HG03196 (cell line): ENCODE measurements around the gene ANLN.

Source experiments
- ATAC-seq: cut with Tn5 transposase; IDR thresholded peaks from one replicate; pipeline ENCODE4 v1.9.1; 2021; ENCODE audit not compliant: unreplicated experiment

The ANLN gene

GRCh38 chr7:36409180-36409579, 19.5 kb downstream of the ANLN start:
- no peak for ATAC-seq

- no peak for ATAC-seq
Measured at GRCh38 chr7:36415144-36415543, 25.5 kb downstream of the ANLN start.

DNA sequence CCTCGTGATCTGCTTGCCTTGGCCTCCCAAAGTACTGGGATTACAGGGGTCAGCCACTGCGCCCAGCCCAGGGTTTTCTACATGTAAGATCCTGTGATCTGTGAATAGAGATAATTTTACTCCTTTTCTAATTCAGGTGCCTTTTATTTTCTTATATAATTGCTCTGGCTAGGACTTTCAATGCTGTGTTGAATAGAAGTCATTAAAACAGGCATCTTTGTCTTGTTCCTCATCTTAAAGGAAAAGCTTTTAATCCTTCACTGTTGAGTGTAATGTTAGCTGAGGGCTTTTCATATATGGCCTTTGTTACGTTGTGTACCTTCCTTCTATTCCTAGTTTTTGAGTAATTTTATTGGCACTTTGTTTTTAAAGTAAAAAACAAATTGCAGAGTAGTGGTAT, 26.6 kb downstream of the ANLN start:
- ATAC-seq, result no peak

- no peak for ATAC-seq
Measured at GRCh38 chr7:36420307-36420706, 30.6 kb downstream of the ANLN start.

DNA sequence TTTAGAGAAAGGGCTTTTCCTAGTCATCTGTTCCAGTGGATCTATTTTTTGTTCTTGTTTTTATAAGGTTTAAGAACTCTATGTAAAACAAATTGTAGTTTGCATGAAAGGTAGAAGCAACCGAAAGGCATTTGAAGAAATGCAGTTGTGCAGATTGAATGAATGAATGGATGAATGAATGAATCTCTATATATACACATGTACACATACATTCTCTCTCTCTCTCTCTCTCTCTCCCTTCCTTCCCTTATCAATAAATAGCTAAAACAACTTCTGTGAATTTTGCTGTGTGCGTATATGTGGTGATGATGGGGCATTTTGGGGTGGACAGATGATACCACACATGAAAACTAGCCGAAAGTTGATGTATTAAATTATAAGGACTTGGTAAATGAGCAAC, 32.4 kb downstream of the ANLN start:
- ATAC-seq, result no peak

DNA sequence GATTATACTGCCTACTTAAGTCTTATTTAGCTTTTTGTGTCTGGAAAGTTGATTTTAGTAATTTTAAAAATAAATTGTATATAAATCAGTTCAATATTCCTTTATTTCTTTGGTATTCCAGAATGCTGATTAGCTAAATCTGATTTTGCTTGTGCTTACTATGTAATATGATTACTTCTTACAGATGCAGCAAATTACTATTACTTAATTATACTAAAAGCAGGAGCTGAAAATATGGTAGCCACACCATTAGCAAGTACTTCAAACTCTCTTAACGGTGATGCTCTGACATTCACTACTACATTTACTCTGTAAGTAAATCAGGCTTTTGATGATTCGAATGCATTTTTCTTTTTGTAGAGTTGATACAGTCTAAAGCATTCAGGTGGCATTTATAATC, 34.0 kb downstream of the ANLN start:
- no peak for ATAC-seq

GRCh38 chr7:36430186-36430585, 40.5 kb downstream of the ANLN start:
- ATAC-seq, result no peak

DNA sequence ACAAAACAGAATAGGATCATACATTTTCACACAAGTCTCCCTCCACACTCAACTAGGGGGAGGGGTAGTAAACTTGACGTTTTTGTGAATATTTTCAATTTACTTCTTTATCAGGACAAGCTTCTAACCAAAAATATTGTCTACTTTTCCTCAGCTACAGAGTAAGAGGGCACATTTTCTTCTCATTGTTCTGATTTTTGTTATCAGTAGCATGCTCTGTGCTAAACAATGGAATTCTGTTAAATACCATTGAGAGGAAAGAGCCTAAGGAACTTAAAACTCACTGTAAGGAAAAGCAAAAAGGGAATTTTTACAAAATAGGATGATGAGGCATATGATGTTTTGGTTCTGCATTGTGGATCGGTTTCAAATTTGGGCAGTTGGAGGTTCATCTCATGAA, 41.2 kb downstream of the ANLN start:
- no peak for ATAC-seq

DNA sequence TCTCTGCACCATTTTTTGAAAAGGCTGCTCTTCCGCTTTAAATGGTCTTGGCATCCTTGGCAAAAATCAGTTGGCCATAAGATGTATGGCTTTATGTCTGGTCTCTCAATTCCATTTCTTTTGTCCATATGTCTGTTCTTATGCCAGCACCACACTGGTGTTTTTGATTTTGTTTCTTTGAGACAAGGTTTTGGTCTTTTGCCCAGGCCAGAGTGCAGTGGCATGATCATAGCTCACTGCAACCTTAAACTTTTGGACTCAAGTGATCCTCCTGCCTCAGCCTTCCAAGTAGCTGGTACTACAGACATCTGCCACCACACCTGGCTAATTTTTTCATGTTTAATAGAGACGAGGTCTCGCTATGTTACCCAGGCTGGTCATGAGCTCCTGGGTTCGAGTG, 48.5 kb downstream of the ANLN start:
- no peak for ATAC-seq

- ATAC-seq, result no peak
Measured at GRCh38 chr7:36439624-36440023, 50.0 kb downstream of the ANLN start.

GRCh38 chr7:36440880-36441279, 51.2 kb downstream of the ANLN start:
- no peak for ATAC-seq

DNA sequence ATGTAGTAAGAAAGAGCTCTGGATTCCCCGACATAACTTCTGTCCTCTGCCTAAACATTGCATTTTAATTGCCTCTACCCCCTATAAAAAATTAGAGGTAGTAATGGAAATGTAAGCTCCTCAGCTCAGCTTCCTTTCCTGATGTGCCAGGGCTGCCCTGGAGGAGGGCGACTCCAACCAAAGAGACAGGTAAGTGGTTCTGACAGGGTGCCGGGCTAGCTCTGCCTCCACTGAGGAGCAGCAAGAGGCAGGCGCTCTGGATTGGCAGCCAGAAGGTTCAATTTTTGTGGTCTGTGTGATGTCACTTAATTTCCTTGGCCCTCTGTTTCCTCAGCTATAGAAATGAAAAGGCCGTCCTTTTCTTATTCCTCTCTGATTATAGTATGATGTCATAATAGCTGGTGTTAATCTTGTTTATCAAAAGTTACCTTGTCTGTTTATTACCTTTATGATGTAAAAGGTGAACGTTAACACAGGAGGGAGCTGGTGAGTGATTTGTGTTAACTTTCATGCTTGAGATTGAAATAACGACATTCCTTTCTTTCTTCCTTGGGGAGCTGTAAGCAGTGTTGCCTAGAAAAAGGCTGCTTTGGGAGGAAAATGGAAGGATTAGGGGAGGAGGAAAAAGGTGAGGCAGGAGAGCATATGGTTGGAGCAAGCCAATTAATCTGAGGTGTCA, 51.8 kb downstream of the ANLN start:
- no peak for ATAC-seq

DNA sequence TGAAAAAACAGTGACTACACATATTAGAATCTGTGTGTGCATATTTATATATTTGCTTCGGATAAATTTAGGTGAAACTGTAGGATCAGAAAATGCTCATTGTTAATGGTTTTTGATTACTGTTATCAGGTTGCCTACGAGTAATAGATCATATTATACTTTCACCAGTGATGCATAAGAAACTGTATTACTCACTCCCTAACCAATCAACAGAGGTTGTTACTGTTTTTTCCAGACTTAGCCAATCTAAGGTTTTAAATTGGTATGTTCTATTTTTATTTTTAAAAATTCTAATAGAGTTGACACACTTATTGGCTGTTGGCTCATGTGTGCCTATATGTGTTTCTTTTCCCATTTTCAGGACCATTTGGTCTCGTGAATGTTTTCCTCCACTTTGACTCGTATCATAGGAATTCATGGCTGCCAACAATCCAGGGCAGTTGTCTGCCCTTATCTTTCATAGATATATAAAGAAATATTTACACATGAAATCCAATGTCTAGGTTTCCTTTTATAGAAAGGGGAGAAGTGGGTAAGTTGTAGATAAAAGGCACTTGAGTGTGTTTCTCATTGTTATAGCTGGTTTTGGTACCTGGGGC, 59.2 kb downstream of the ANLN start:
- no peak for ATAC-seq

GRCh38 chr7:36449685-36450084, 60.0 kb downstream of the ANLN start:
- ATAC-seq, result no peak

- ATAC-seq, result no peak
Measured at GRCh38 chr7:36453769-36454168, 64.1 kb downstream of the ANLN start.

- ATAC-seq, result no peak
Measured at GRCh38 chr7:36455646-36456045, 66.0 kb downstream of the ANLN start.

DNA sequence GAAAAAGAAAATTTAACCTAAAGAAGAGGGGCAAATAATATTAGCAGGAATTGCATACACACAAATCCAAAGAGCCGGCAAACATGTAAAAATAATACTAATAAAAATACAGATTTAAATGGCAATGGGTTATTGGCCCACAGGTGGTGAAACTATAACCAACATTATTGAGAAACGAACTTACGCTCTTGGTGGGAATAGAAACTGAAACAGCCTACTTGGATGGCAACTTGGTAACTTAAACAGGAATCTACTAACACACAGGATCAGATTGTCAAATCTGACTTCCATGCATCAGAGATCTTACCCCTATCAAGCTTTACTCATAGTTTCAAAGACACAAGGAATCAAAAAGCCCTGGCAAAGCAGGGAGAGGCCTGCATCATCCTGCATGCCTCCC, 66.5 kb downstream of the ANLN start:
- ATAC-seq, result no peak

DNA sequence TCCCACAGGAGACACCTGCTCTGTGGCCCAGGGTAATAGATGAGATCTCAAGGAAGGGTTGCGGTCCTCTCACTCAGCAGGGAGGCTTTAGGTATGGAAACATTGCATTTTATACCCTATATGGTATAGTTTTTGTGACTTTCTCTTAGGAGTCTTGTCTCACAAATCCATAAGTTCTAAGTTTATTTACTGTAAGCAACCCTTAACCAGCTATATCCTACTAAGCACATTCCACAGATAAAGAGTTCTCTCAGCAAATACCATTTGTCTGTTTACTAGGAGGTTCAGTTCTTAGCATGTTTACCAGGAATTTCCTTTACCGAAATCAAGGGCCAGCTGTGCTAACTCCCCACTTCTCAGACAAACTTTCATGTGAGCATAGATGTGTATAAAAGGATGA, 66.9 kb downstream of the ANLN start:
- no peak for ATAC-seq

DNA sequence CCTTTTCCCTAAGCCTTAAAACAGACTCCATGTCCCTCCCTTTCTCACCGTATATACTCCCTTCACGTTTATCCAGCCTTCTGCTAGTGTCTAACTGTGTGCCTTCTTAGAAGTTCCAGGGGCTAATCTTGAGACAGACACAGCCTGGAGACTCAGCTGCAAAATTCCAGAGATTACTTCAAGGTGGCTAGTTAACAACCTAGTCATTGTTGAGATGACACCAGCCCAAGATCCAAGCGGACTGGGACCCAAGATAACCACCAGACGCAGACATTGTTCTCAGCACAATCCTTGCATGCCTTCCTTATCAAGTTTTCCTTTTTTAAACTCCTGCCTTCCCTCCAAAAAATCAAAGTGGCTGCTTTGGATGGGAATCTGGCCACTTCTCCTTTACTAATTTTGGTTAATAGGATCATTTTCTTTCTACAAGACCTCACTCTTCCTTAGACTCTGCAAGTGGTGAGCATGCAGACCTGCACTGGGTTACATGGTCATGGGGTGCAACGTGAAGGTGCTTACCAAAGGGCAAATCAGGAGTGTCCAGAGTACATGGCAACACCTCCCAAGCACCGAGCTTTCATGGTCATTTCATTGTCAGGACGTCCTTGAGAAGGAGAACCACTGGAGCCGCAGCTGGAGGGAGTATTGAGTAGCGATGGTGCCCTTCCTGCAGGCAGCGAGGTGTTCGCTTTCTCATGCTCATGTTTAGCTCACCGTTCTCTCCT, 69.7 kb downstream of the ANLN start:
- ATAC-seq, result no peak

DNA sequence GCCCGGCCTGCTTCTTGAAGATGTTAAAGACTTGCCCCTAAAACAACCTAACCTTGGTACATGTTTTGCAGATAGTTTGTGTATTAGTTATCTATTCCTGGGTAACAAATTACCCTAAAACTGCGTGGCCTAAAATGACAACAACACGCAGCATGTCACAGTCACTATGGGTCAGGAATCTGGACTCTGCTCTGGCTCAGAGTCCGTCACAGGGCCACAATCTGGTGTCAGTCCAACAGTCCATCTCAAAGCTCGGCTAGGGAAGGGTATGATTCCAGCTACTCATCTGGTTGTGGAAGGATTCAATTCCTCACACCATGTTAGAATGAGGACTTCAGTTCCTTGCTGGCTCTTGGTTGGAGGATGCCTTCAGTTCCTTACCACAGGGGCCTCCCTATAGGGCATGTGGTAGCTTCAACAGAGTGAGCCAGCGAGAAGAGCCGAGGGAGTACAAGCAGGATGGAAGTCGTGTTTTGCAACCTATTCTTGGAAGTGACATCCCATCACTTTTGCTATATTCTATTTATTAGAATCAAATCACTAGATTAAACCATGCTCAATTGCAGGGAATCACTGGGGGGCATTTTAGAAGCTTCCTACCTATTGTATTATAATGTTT, 71.3 kb downstream of the ANLN start:
- no peak for ATAC-seq

GRCh38 chr7:36462551-36463137, 73.0 kb downstream of the ANLN start:
- no peak for ATAC-seq

DNA sequence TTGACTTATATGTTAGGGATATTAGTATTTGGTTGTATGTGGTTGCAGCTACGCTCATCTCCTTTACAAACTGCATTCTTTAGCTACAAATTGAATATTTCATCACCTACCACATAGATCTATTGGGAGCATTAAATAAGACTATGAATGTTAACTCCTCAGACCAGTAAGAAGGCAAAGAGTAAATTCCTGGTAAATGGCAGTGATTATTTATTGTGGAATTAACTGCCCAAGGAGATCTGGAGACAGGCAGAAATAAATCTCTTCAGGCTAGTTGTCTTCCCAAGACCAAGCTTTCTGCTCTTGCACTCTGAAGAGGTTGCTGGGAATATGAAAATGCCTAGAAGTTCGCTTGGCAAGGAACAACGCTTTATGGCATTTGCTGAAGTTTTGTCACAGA, 74.6 kb downstream of the ANLN start:
- no peak for ATAC-seq
